Stimulated activated CD4-positive, alpha-beta T cell treated with anti-CD3 and anti-CD28 coated beads, Interleukin-2, amount 100 ng/mL, for 48 hours (primary cell): Measurements from ENCODE around the gene ADCY5.

Experiments used
- DNase-seq, 2 donors: peaks; one replicate each; pipeline ENCODE4 v3.0.0-alpha.2; 2020

ADCY5 gene

GRCh38 chr3:123321806-123322205 is 127.1 kb downstream of the ADCY5 start:
- DNase-seq = no peak

DNA sequence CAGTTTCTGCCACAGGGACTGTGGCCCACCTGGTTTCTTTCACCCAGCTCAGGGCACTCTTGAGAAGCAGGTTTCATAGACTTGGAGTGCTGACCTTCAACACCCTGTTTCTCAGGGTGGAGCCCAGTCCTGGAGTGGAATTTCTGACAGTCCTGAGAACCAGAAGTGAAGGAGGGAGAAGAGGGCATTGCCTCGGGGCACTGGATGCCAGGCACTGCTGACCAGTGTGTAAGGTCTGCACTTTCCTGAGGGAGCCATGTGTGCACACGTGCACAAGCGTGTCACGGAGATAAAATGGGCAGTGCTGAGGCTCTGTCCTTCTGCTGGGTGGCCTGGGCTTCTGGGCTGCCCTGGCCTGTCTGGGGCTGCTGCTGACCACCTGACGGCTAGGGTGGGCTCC is 128.7 kb downstream of the ADCY5 start:
- no peak for DNase-seq

GRCh38 chr3:123319760-123320159 is 129.1 kb downstream of the ADCY5 start:
- no peak for DNase-seq

DNA sequence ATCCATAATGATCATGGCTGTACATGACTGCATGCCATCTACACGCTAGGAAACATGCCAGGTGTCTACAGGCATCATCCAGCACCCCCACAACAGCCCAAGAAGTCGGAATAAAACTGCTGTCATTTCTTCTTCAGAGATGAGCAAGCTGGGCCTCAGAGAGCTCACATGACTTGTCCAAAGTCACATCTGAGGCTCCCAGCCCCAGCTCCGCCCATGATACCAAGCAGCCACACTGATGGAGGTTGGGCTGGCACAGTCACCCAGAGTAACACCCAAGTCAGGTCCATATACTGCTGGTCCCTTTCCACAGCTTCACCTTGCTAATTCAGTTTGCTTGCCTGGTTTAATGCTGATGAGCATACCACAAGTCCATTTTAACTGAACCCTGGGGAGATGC is 130.5 kb downstream of the ADCY5 start:
- no peak for DNase-seq

- DNase-seq = no peak
Observed at GRCh38 chr3:123317716-123318115, 131.2 kb downstream of the ADCY5 start.

GRCh38 chr3:123315271-123315595 is 133.7 kb downstream of the ADCY5 start:
- no peak for DNase-seq

DNA sequence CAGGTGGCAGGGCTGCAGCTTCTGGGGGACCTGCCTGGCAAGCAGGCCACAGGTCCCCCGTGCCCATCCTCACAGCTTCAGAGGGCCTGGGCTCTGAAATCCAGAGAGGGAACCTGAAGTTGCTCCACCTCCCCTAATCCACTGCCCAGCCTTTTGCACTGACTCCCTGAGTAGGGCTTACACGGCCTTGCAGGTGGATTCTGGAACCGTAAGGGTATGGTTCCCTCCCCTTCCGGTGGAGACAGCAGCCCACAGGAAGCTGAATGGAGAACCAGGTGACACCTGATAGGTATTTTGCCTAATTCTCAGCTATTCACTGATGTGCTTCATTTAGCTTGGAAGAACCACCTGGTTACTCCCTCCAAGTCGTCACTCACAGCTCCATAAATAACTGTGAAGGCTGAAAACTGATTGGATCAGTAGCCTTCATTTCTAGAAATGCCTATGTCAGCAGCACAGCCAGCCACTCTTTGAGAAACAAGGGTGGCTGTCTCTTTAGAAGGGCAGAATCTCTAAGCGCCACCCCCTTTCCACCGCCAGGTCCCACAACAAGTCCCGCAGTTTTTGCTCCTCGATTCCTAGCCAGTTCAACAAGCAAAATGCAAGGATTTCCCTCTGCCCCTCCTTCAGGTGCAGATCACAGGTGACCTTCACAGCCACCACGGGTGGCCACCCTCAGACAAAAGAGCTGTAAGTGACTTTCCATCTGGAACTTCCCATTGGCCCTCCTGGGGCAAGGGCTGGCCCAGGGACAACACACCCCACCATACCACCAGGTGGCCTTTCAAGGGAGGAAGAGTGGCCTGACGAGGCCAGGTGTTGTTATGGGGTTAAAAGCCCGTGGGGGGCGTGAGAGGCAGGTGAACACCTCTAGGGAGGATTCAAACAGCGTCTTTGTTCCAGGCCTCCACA is 134.3 kb downstream of the ADCY5 start:
- DNase-seq = no peak

DNA sequence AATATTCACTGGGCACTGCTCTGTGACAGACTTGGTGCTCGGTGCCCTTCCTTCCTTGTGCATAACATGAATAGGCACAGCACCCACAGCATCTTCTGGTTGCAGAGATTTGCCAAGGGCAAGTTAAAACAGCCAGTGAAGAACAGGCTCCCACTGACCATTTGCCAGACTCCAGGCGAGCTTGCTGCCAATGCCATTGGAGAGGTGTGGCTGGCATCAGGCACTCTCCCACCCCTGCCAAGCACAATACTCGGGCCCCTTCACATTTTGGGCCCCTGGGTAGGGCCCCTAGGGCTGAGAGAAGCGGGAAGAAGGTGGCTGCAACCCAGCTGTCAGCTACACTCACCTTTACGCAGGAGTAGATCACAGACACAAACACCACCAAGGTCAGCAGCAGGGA is 135.0 kb downstream of the ADCY5 start:
- DNase-seq = no peak

DNA sequence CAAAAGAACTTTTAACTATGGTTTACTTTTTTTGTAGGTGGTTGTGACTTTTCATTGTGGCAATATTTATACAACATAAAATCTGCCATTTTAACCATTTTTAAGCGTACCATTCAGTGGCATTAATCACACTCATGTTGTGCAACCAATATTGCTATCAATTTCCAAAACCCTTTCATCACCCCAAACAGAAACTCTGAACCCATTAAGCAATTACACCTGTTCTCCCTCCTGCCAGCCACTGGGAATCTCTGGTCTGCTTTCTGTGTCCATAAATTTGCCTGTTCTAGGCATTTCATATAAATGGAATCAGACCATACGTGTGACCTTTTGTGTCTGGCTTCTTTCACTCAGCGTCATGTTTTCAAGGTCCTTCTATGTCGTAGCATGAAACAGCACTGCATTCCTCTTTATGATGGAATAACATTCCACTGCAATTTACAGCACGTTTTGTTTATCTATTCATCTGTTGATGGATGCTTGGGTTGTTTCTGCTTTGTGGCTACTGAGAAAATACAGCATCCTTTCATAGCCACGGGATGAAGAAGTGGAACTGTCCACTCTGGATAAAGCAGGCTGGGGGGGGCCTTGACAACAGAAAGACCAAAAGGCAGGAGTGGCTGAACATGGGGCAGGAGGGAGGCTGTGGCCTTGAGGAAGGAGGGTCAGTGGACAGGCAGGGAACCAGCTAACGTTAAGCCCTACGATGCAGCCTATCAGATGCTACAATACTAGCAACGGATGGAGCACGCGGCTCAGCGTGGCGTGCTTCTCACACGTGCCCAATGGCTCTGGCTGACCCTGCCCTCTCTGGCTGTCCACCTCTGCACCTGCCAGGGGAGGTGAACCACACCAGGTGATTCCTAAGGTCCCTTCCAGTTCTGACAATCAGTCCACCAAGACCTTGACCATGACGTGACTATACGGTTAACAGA is 136.3 kb downstream of the ADCY5 start:
- DNase-seq = no peak

- DNase-seq = no peak
Observed at GRCh38 chr3:123311201-123311600, 137.7 kb downstream of the ADCY5 start.

DNA sequence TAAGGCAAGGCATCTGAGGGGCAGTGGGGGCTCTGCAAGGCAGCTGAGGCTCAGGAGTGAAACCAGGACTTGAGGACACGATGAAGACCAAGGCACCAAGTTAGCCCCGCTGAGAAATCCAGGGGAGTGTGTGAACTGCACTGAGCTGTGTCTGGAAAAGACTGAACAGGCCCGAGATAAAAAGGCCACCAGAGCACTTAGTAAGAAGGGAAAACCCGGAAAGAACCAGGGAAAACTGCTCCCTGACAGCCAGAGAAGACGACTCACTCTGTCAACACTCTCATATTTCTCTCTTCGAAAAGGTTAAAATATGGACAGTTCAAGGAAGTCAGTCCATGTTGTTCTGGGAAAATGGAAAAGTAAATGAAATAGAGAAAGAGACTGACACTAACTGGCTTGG is 138.1 kb downstream of the ADCY5 start:
- DNase-seq = no peak

GRCh38 chr3:123310186-123310585 is 138.7 kb downstream of the ADCY5 start:
- DNase-seq = no peak

- no peak for DNase-seq
Observed at GRCh38 chr3:123307064-123307463, 141.8 kb downstream of the ADCY5 start.

GRCh38 chr3:123305192-123305591 is 143.7 kb downstream of the ADCY5 start:
- no peak for DNase-seq

- no peak for DNase-seq
Observed at GRCh38 chr3:123303976-123304560, 144.8 kb downstream of the ADCY5 start.

DNA sequence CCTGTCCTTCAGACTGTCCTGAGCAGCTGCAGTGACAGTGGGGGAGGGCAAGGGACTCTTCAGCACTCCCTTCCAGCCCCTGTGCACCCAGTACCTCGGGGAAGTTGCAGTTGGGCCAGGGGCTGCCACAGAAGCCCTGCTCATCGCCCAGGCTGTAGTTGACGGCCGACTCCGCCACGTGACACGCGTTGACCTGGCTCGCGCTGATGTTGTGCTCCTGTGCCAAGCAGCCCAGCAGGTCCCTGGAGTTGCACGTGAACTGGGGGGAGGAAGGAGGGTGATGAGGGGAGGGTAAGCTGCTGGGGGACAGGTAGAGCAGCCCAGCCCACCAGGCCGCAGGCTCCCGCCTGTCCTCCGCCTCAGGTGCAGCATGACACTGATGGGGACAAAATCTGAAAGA is 145.9 kb downstream of the ADCY5 start:
- DNase-seq = no peak

GRCh38 chr3:123301331-123302184 is 147.3 kb downstream of the ADCY5 start:
- DNase-seq = no peak

GRCh38 chr3:123300583-123300982 is 148.3 kb downstream of the ADCY5 start:
- no peak for DNase-seq

GRCh38 chr3:123300056-123300455 is 148.8 kb downstream of the ADCY5 start:
- DNase-seq = no peak

DNA sequence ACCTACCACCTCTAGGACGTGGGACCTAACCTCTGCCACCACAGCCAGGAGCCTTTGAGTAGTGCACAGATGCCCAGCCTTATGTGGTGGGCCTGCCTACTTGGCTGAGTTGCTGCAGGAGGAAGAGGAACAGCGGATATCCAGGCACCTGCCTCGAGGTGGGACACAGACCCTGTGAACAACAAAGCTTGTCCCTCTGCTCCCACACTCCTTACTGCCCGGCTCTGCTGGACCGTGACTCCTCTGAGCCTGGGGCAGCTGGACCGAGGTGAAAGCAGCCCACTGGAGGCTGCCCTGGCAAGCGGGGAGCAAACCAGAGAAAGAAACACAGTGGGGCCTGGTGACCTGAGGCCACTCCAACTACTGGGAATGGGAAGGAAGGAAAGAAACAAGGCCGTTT is 149.3 kb downstream of the ADCY5 start:
- DNase-seq = no peak

DNA sequence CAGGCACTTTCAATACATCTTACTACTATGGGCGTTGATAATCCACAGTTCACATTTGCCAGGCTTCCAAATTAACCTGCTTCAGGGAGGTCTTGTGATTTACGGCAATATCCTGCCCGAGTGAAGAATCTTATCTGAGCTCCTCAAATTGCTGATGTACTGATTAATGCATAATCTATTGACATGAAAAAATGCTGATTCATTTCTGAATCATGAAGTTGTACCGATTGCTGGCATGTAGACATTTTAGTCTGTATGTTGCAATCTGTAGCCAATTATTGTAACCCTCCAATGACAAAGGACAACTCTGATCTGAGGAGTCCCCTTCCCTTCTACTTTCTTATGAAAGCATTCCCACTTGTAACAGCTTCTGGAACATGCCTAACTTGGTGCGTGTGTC is 150.0 kb downstream of the ADCY5 start:
- no peak for DNase-seq

DNA sequence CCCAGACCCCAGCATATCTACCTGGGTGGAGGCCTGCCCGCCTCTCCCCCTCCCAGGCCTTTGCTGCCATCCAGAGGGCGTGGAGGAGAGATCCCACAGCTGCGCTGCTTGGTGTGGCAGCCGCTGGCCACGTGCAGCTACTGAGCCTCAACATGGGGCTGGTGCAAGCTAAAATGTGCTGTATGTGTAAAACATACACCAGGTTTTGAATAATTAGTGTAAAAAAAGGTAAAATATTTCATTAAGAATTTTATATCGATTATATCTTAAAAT is 151.3 kb downstream of the ADCY5 start:
- DNase-seq = no peak
